ENCODE results near the gene RGS10.

Gene RGS10

DNA sequence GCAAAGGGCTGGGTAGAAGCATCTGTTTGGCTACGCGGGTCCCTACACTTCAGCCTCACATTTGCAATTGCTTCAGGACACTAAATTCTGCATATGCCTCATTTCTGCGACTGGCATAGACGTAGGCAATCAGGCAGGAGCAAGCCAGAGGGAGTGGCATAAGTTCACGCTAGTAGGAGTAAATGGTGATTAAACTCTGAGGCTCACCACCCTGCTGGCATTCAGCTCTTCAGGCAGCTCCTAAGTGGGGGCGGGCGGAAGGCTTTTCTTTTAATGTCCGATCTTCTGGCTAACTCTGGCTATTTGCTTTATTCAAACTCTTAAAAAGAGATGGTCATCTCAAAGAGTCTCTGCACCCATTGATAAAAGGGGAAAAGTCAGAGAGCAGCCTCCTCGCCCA, 45.3 kb downstream of the RGS10 start:
- no peak for DNase-seq (ENCODE audit: low read depth in 2 of 2)

DNA sequence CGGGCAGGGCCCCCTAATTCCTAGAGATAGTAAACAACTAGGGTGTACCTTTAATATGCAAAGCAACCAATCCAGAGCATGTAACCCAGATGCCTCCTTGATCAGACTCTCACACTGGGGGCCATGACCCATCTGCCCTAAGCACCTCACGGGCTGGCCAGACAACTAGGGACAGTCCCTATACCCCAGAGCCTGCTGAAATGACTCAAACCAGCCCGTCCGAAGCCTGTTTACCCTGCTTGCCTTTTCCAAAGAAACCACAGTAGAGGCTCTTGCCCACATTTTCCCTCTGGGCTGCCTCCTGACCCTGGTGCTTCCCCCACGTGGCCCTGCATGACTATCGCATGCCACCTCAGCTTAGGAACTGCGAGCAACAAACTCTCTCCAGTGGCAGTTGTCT, 46.2 kb downstream of the RGS10 start:
- no peak for DNase-seq (ENCODE audit: low read depth in 2 of 2)

DNA sequence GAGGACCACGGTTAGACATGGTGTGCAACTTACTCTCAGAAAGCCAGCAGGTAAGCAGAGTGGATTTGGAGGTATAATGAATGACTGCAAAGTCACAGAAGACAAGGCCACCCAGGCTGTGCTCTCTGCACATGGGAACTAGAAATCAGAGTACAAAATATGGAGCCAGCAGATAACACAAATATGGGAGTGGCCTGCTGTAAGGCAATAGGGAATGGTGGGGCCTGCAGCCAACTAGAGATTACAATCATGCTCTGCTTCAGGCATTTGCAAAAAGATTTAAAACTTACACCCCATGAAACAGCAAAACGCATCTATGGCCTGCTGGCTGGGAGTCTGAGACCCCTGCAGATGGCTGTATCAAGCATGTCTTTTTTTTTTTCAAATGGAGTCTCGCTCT, 47.0 kb downstream of the RGS10 start:
- DNase-seq (ENCODE audit: low read depth in 2 of 2), result no peak

DNA sequence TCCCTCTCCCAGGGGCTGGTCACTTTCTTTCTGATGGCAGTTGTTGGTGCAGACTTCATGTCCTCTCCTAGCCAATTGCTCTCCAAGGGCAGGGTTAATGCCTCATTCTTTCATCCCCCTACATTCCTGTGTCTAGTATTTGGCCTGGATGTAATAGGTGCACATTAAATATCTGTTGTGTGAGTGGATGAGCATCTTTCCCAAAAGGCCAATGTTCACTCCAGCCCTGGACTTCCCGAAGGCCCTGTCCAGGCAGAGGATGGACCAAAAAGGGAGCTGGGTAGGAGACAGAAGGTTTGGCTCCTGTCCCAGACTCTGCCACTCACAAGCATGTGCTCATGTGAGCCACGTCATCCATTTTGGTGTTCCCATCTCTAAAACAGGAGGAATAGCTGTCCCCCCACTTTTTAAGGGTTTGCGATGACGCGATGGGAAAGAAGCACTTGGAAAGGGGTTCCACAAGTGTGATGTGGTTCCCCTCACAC, 47.5 kb downstream of the RGS10 start:
- DNase-seq (ENCODE audit: low read depth in 2 of 2), result no peak

DNA sequence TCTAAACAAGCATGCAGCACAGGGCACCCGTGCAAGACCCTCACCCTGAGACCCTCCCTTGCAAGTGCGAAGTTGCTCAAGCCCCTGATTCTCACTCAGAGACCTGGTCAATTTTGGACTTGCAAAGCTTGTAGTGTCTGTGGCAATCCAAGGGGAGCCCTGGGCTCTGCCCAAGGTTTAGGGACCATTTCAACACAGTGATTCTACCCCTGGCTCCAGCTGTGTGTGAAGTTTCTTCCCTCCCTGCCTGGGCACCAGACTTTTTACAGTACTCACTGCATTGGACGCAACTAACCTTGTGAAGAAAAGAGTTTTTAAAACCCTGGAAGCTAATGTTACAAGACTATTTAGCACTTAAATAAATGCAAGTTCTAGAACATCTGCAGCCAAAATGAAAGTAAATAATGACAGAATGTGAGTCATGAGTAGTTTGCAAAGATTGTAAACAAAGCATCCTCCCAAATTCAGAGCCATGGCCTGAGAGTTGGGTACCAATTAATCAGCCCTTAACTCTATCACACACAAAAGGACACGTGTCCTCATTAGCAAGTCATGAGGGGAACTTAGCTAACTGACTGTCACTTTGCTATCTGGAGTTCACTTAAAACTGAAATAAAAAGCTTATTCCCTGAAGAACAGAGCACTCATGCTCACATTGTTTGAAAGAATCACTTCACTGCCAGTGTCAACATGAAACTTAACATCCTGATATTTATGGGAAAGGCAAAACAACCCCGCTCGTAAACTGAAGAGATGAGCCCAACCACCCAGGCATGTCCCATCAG, 48.1 kb downstream of the RGS10 start:
- no peak for DNase-seq (ENCODE audit: low read depth in 2 of 2)

DNA sequence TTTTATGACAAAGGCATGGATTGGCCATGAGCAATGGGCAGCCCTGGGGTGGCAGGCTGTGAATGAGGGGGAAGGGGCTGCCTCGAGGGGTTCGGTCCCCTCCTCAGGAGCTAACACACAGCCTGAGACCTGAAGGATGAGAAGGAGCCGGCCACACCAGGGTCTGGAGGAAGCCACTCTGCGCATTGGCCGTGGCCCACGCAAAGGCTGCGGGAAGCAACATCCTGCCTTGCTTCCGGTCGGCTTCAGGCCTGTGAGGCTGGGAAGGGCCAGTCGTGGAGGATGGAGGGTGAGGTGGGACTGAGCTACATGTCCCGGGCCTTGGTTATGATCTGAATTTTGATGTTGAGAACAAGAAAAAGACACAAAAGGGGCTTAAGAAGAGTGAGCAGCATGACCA, 49.4 kb downstream of the RGS10 start:
- DNase-seq (ENCODE audit: low read depth in 2 of 2), result no peak

DNA sequence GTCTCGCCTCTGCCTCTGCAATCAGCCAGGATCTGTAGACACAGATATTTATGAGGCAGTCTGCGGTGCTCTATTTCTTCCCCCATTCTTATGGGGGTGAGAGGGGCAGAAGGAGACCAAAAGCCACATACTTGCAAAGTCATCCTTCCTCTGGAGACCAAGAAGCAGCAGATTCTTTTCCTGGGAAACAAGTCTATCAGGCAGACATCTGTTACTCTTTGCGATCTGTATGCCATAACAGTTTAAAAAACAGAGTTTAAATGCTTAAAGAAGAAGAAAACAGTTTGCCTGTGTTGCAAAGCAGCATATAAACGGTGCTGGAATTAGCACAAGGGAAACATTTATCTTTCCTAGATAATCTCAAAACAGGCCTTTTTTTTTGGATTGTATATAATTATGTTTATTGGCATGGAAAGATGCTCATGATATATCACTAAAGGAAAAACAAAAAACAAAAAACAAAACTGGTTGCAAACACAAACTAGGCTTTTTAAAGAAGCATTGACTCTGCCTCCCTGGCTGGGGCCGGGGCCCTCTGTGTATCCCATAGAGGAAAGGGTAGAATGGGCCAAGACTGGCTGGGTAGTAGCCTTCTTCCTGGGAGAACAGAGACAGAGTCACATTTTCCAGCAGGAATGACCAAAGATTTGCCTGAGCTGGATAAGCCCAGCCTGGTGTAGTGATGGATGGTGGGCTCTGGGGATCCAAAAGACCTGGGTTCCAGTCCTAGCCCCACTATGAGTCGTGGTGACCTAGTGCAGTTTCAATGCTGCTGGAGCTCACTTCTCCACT, 50.4 kb downstream of the RGS10 start:
- no peak for DNase-seq (ENCODE audit: low read depth in 2 of 2)

DNA sequence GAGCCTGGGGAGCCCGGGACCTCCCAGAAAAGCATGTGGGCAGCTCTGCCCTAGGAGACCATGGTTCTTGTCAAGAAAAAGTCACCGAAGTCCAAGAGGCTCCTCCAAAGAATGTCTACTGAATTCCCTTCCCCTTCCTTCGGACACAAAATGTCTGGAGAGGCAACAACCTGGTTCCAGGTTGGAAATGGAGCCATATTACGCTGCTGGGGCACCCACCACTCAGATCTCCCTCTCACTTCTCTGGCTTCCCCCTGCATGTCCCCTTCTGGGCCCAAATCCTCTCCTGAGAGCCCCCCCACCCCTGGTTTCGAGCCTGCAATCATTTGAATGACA, 52.6 kb downstream of the RGS10 start:
- DNase-seq (ENCODE audit: low read depth in 2 of 2), result no peak

DNA sequence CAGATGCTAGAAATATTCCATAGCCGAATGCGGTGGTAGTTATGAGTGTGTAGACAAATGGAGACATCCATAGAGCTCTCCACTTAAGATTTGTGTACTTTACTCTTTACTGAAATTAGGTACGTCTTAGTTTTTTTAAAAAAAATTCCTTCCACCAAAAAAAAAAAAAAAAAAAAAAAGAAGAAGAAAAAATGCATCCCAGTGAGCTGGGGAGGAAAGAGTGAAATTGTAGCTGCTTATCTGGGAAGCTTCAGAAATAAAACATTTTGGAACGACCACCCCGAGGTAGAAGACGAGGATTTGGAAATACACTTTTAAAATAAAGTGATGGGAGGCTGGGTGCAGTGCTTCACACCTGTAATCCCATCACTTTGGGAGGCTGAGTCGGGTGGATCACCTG, 53.8 kb downstream of the RGS10 start:
- no peak for DNase-seq (ENCODE audit: low read depth in 2 of 2)

DNA sequence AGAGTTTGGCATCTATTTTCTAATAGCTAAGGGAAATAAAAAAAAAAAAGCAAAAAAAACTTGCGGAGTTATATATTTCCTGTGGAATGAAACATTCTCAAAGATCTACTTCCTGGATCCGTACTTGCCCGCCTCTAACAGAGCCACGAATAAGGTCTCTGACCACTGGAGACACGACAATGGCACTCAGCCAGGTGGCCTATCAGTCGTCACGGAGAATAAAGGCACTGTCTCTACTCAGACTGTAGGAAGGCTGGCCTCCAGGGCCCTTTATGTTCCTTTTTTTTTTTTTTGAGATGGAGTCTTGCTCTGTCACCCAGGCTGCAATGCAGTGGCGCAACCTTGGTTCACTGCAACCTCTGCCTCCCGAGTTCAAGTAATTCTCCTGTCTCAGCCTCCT, 58.7 kb downstream of the RGS10 start:
- DNase-seq (ENCODE audit: low read depth in 2 of 2), result no peak

DNA sequence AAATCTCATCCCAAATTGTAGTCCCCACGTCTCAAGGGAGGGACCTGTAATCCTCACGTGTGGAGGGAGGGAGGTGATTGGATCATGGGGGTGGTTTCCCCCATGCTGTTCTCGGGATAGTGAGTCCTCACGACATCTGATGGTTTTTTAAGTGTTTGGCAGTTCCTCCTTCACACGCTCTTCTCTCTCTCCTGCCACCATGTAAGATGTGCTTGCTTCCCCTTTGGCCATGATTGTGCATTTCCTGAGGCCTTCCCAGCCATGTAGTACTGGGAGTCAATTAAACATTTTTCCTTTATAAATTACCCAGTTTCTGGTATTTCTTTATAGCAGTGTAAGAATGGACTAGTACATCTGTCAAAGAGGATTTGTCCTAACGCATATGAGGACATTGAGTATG, 59.5 kb downstream of the RGS10 start:
- no peak for DNase-seq (ENCODE audit: low read depth in 2 of 2)

DNA sequence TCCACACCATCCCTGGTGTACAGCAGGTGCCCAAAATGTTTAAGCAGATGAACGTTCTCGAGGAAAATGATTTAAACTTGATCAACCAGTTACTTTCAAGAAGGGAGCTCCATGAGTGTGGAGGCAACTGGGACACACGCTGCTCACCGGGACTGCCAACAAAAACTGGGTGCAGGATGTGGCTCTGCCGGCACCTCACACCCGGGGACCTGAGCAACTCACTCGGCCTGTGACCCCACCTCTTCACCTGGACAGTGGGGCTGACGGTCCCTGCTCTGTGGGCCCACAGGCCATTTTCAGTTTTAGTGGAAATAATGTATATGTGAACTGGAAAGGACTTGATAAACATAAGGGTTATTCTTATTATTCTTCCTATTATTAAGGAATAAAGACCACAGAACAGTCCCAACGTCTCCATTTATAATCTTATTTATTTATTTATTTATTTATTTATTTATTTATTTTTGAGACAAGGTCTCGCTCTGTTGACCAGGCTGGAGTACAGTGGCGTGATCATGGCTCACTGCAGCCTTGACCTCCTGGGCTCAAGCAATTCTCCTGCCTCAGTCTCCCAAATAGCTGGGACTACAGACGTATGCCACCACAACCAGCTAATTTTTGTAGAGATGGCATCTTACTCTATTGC, 60.6 kb downstream of the RGS10 start:
- no peak for DNase-seq (ENCODE audit: low read depth in 2 of 2)

DNA sequence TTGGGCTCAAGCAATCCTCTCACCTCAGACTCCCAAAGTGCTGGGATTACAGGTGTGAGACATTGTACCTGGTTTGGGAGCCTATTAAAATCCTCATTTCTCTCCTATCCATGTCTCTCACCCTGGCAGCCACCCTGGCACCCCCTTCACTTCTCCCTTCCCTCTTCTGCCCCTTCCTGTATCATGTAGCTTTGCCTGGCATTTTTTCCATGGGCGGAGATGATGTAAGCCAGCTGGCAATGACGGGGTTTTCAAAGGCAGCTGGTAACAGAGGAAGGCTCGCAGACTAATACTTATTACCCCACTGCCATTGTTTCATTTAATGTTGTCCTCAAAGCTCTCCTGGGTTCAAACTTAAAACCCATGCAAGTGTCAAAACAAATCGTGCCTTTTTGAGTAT, 61.9 kb downstream of the RGS10 start:
- no peak for DNase-seq (ENCODE audit: low read depth in 2 of 2)

DNA sequence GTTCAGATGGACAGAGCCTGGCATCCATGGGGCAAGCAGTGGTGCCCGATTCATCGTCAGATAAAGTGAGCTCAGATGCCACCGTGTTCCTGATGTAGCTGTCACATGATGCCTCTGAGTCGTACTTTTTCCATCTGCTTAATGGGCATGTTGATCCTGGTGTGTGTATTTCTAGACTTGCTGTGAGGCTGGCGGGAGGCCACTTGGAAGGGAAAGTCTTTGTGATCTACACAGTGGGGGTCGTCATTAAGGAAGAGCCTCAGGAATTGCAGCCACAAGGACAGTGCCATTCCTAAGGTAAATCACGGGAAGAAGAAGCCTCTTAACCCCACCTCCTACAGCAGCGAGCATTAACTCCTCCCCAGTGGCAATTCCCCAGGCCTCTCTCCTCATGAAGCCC, 63.0 kb downstream of the RGS10 start:
- no peak for DNase-seq (ENCODE audit: low read depth in 2 of 2)

DNA sequence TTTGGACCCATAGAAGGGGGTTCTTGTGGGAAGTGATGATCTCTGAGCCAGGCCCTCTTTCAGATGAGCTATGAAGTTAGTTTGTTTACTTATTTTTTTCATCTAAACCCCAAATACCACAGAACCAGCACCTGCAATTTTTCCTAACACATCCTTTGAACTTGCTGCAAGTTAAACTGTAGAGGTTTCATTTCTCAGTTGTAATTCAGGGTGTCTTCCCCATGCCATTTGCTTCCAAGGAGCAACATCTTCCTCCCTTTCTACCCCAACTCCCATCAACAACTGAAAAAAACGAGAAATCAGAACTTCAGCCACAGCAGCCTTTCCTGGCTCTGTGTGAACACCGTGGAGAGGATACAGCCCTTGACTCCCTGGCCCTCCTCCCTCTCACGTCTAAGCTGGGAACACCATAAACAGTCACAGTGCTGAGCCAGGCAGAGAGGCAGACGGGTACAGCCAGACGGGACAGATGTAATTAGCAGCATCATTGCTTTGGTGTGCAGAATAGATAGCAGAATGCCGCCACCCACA, 63.6 kb downstream of the RGS10 start:
- no peak for DNase-seq (ENCODE audit: low read depth in 2 of 2)

DNA sequence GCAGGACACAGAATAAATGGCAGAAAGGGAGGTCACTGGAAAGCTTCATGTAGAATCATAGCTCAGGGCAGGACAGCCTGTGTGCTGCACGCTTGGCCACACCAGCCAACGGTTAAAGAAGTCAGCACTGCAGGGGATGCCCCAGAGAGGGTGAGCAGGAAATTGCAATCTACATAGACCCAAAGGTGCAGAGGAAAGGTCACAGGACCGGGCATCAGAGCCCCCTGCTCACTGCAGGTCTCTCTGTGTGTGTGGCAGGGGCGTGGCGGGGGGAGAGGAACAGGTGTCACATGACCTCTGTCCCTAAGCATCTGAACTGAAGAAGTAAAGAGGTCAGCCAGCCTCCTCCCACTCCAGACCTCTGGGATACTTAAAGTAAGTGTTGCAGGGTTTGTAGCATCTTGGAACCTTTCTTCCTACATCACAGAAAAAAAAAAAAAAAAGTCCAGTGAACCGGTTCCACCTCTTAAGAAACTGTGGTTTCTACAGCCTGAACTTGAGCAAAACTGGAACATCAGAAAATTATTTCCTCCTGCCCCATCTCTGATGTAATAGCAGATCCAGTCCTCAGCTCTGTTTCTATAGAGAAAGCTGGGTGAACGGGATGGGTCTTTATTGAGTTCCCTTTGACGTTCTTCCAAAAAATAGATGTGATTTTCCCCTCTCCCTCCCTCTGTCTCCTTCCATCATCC, 64.3 kb downstream of the RGS10 start:
- DNase-seq (ENCODE audit: low read depth in 2 of 2), result no peak

DNA sequence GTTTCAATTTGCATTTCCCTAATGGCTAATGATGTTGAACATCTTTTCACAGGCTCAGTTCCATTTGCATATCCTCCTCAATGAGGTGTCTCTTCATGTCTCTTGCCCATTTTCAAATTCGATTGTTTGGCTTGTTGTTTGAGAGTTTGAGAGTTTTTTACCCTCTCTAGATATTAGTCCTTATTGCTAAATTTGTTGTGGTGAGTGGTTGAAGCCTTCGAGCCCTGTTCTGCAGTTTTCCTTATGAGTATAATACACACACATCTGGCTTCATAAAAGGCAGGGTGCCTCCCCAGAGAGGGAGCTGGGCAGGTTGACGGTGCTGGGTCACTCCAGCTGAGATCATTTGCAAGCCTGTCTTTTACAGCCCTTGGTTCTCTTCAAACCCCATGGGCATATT, 65.1 kb downstream of the RGS10 start:
- no peak for DNase-seq (ENCODE audit: low read depth in 2 of 2)

DNA sequence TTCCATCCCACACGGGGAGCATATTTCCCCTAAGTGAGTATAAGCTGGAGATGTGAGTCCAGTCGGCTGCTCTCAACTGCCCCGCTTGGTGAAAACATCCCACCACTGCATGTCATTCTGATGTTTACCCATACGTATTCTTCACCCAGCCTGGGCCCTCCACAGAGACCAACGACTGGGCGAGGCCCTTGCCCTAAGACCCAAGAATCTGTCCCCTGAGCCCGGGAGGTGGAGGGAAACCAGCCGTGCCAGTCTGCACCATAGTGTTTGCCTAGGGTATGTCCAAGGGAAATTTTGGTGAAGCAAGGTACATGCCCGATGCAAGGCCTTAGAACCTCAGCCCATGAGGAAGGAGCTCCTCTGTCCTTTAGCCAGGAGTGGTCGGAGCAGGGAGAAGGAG, 67.9 kb downstream of the RGS10 start:
- no peak for DNase-seq (ENCODE audit: low read depth in 2 of 2)

DNA sequence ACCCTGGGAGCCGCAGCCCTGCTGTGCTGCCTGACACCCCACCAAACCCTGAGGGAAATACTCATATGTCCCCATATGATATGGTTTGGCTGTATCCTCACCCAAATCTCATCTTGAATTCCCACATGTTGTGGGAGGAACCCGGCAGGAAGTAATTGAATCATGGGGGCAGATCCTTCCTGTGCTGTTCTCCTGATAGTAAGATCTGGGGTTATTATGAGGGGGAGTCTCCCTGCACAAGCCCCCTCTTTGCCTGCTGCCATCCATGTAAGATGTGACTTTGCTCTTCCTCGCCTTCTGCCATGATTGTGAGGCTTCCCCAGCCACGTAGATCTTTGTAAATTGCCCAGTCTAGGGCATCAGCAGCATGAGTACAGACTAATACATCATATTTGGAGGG, 68.7 kb downstream of the RGS10 start:
- DNase-seq (ENCODE audit: low read depth in 2 of 2), result no peak

DNA sequence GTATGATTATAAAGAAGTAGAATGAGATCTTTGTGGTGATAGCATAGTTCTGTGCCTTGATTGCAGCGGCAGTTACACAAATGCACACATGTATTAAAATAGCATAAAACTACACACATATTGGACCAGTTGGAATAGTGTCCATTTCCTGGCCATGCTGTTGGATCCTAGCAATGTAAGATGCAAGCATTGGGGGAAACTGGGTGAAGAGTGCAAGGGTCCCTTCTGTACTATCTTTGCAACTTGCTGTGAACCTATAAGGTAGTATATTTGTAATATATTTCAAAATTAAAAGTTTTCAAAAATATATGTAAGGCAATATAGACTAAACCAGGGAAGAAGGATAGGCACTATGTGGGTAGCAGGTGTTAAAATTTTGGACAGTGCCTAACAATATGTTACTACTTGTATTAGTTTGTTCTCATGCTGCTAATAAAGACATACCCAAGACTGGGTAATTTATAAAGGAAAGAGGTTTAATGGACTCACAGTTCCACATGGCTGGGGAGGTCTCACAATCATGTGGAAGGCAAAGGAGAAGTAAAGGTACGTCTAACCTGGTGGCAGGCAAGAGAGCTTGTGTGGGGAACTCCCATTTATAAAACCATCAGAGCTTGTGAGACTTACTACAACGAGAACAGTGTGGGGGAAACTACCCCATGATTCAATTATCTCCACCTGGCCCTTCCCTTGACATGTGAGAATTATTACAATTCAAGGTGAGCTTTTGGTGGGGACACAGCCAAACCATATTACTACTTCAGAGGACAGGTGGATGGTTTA, 71.4 kb downstream of the RGS10 start:
- DNase-seq (ENCODE audit: low read depth in 2 of 2), result no peak

DNA sequence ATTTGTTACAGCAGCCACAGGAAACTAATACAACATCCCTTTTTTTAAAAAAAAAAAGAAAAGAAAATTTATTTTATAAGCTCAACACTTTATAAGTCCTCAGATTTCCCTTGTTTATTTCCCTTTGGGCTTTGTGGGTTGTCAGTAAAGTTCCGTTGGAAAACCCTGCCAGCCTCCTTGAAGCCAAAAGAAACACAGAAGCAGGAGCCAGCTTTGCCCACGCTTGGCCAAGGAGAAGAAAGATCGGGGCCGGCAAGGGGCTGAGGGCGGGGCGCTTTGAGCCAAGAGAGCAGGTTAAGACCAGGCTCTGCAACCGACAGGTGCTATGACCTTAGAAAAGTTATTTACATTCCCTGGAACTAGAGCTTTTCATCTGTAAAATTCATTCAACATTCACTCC, 72.7 kb downstream of the RGS10 start:
- DNase-seq (ENCODE audit: low read depth in 2 of 2), result no peak

Measured in fibroblast of skin of left quadriceps (primary cell).